Natural killer cell treated with Interleukin-12 subunit alpha and Interleukin-12 subunit beta and Interleukin-15 and Interleukin-18, amount 100 ng/mL, for 72 hours (primary cell): Measurements from ENCODE around the gene LPAR4. TPM values are rescaled to one million over a fixed set of nuclear protein-coding genes. Genes with fewer than 3 reads are reported as not detected.
"Not testable (repeated sequence)": the region's sequence is repeated elsewhere in the genome, so short reads cannot be mapped to it uniquely, and the experiment has no call there.

Experiments
- ATAC-seq, 2 donors: fragments of 150-1000 bp; cut with Tn5 transposase in 1 of 2; sonication (Bioruptor Pico), chemical (Tn5 transposase) in 1 of 2; 2 replicates each; pipeline ENCODE4 v1.10.0; 2021
- DNase-seq: peaks from one replicate; pipeline ENCODE4 v3.0.0; 2022; ENCODE audit warnings: low spot score
- H3K27ac Mint-ChIP-seq, 2 donors: 1 replicate in 1 of 2; 2 replicates in 1 of 2; pipeline ENCODE4 v1.8.0; 2022; ENCODE audit warnings: mixed read lengths in 2 of 2, mild to moderate bottlenecking in 1 of 2, moderate library complexity in 1 of 2
- H3K27me3 Mint-ChIP-seq, 2 donors: 1 replicate in 1 of 2; 2 replicates in 1 of 2; pipeline ENCODE4 v1.8.0; 2022; ENCODE audit warnings: mixed read lengths in 2 of 2
- H3K36me3 Mint-ChIP-seq: one replicate; pipeline ENCODE4 v1.8.0; 2022; ENCODE audit warnings: mixed read lengths
- H3K4me1 Mint-ChIP-seq, 2 donors: 1 replicate in 1 of 2; 2 replicates in 1 of 2; pipeline ENCODE4 v1.8.0; 2022; ENCODE audit warnings: low read depth in 2 of 2, mixed read lengths in 2 of 2, mild to moderate bottlenecking in 1 of 2
- H3K4me3 Mint-ChIP-seq: one replicate; pipeline ENCODE4 v1.8.0; 2022; ENCODE audit warnings: mixed read lengths
- H3K9me3 Mint-ChIP-seq: 2 replicates; pipeline ENCODE4 v1.8.0; 2022; ENCODE audit warnings: mixed read lengths
- total RNA-seq, 2 donors: library from RNA; stranded (reverse); gene quantifications; one replicate each; pipeline ENCODE4 v1.2.3, GENCODE V29; 2022

The LPAR4 gene
- total RNA-seq, 2 donors from 2014 or later, result not detected

DNA sequence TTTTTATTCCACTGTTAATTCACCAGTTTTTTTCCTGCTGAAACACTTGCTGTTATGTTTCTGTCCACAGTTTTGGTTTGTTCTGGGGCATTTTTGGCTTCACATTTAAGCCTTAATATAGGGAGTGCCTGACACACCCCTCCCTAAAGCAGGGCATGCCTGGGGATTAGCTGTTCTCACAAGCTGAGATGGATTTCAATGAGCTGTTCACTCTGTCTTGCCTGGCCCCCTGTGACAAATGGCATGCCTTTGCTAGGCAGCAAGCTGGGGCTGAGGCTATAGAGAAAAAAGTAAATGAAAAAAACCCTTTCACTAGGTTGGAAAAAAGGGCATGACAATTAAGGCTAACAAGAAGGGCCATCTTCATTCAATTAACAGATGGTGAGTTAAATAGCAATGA is 22.4 kb downstream of the LPAR4 start:
- H3K9me3 Mint-ChIP-seq, result no peaks in the 10 kb centered on the region
- peaks cover 0 to 5% of the 10 kb centered on the region in 2 donors for H3K27me3 Mint-ChIP-seq
- no peaks in the 10 kb centered on the region for H3K4me1 Mint-ChIP-seq
- no peak overlapping the region for H3K27ac Mint-ChIP-seq
- ATAC-seq, result no peak
- no peak for DNase-seq
- H3K4me3 Mint-ChIP-seq, result no peak overlapping the region
- no peaks in the 10 kb centered on the region for H3K36me3 Mint-ChIP-seq

DNA sequence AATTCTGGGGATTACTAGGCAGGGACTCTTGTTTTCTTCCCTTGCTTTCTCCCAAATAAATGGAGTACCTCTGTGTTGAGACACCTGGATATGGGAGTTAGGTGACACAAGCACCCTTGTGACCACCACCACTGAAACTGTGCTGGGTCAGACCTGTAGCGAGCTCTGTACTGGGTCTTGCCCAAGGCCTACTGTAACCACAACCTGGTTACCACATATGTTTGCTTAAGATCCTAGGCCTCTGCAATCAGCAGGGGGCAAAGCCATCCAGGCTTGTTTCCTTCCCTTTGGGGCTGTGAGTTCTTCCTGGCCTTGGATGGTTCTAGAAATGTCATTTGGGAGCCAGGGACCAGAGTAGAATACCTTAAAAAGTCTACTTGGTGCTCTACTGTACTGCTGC is 49.4 kb downstream of the LPAR4 start:
- Mint-ChIP-seq H3K36me3 (no peaks in the 10 kb centered on the region), H3K27me3 (peaks cover 0 to 7% of the 10 kb centered on the region in 2 donors), H3K4me1 (peaks cover 2 to 5% of the 10 kb centered on the region in 2 donors), H3K9me3 (no peaks in the 10 kb centered on the region), H3K4me3 (no peak overlapping the region), H3K27ac (no peak overlapping the region)
- no peak for DNase-seq
- ATAC-seq, result no peak

DNA sequence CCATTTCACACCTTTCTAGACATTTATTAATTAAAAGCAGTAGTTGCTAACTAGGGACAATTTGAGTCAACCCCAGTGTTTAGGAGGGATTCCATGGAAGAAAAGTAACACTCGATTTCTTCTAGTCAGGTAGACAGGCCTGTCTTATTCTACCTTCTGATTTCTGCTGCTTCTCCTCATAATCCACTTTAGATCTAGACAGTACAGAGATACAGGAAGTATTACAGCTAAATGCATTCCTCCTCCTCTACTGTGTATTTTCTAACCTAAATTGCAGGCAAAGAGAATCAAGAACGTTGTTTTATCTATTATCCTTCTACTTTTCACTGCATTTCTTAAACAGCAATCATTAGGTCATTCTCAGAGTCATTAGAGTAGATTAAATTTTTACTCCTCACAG is 52.6 kb downstream of the LPAR4 start:
- DNase-seq (no peak), ATAC-seq (no peak)
- Mint-ChIP-seq H3K9me3 (no peaks in the 10 kb centered on the region), H3K4me3 (no peak overlapping the region), H3K36me3 (no peaks in the 10 kb centered on the region), H3K4me1 (peaks cover 2 to 5% of the 10 kb centered on the region in 2 donors), H3K27ac (no peak overlapping the region), H3K27me3 (peaks cover 0 to 5% of the 10 kb centered on the region in 2 donors)

DNA sequence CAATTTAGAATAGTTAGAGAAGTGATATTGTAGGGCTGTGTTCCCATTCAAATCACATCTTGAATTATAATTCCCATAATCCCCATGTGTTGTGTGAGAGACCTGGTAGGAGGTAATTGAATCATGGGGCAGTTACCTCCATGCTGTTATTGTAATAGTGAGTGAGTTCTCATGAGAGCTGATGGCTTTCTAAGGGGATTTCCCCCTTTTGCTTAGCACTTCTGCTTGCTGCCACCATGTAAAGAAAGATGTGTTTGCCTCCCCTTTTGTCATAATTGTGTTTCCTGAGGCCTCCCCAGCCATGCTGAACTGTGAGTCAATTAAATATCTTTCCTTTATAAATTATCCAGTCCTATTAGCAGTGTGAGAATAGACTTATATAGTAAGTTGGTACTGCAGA is 53.2 kb downstream of the LPAR4 start:
- no peak for DNase-seq
- peaks cover 2 to 5% of the 10 kb centered on the region in 2 donors for H3K4me1 Mint-ChIP-seq
- no peak overlapping the region for H3K4me3 Mint-ChIP-seq
- no peaks in the 10 kb centered on the region for H3K36me3 Mint-ChIP-seq
- no peaks in the 10 kb centered on the region for H3K9me3 Mint-ChIP-seq
- no peak overlapping the region for H3K27ac Mint-ChIP-seq
- H3K27me3 Mint-ChIP-seq, result peaks cover 0 to 4% of the 10 kb centered on the region in 2 donors
- no peak for ATAC-seq

DNA sequence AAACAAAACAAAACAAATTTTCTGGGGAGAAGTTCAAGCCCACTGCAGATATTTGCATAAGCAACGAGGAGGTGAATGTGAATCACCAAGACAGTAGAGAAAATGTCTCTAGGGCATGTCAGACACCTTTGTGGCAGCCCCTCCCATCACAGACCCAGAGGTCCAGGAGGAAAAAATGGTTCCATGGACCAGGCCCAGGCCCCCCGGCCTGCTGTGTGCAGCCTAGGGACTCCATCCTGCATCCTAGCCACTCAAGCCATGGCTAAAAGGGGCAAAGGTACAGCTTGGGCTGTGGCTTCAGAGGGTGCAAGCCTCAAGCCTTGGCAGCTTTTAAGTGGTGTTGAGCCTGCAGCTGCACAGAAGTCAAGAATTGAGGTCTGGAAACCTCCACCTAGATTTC is 54.0 kb downstream of the LPAR4 start:
- Mint-ChIP-seq H3K9me3 (no peaks in the 10 kb centered on the region), H3K27me3 (no peaks in the 10 kb centered on the region), H3K27ac (no peak overlapping the region), H3K4me3 (no peak overlapping the region), H3K36me3 (no peaks in the 10 kb centered on the region), H3K4me1 (peaks cover 0 to 5% of the 10 kb centered on the region in 2 donors)
- ATAC-seq (no peak), DNase-seq (no peak)

GRCh38 chrX:78802526-78802925 is 55.0 kb downstream of the LPAR4 start:
- not testable (repeated sequence) for ATAC-seq, H3K4me3 Mint-ChIP-seq, H3K9me3 Mint-ChIP-seq, H3K4me1 Mint-ChIP-seq, H3K27me3 Mint-ChIP-seq, H3K36me3 Mint-ChIP-seq, DNase-seq, H3K27ac Mint-ChIP-seq

Other genes starting within 250 kb of the LPAR4 start
- under 1 TPM in 1 of 2 donors, not detected in 1; 0.14 TPM for gene RTL3, start 88.4 kb upstream of the LPAR4 start, total RNA-seq
- gene P2RY10, start 197.7 kb downstream of the LPAR4 start, total RNA-seq, result 10 to 100 TPM; 10.1 to 10.4 TPM